CD14-positive monocyte (primary cell): Measurements from ENCODE around the gene RERE. TPM values are rescaled to one million over a fixed set of nuclear protein-coding genes. Genes with fewer than 3 reads are reported as not detected.

ENCODE experiments used
- DNase-seq, 3 donors: peaks; one replicate each; pipeline ENCODE4 v3.0.0-alpha.2; 2011 to 2022
- H2AFZ ChIP-seq: 2 replicates; pipeline ENCODE4 v1.6.0; 2012; ENCODE audit warnings: mild to moderate bottlenecking, low read depth, low read length, inconsistent platforms; ENCODE audit not compliant: insufficient read depth, poor library complexity, severe bottlenecking
- H3K27ac ChIP-seq, 2 donors: 1 replicate in 1 of 2; 2 replicates in 1 of 2; pipeline ENCODE4 v1.5.1; 2012 to 2013; ENCODE audit warnings: low read length in 2 of 2, control low read depth in 1 of 2, inconsistent platforms in 1 of 2, low read depth in 1 of 2, mild to moderate bottlenecking in 1 of 2
- H3K27me3 ChIP-seq, 2 donors: one replicate each; pipeline versions ENCODE4 v1.6.0 to v1.6.1; 2011 to 2013; ENCODE audit warnings: low read length in 2 of 2; ENCODE audit not compliant: control insufficient read depth in 2 of 2, insufficient read depth in 2 of 2
- H3K36me3 ChIP-seq, 2 donors: replicated peaks in 1 of 2; 1 replicate in 1 of 2; 2 replicates in 1 of 2; pipeline versions ENCODE4 v1.5.1 to v1.6.1; 2012 to 2013; ENCODE audit warnings: low read length in 2 of 2, control low read depth in 1 of 2, inconsistent platforms in 1 of 2, mild to moderate bottlenecking in 1 of 2; ENCODE audit not compliant: insufficient read depth in 2 of 2, control insufficient read depth in 1 of 2
- H3K4me1 ChIP-seq, 2 donors: 1 replicate in 1 of 2; 2 replicates in 1 of 2; pipeline versions ENCODE4 v1.5.1 to v1.6.1; 2012 to 2013; ENCODE audit warnings: low read length in 2 of 2, control low read depth in 1 of 2, inconsistent platforms in 1 of 2, mild to moderate bottlenecking in 1 of 2, moderate library complexity in 1 of 2; ENCODE audit not compliant: insufficient read depth in 2 of 2, control insufficient read depth in 1 of 2
- H3K4me2 ChIP-seq: replicated peaks from 2 replicates; pipeline ENCODE3; 2012; ENCODE audit warnings: low read length, moderate library complexity, mild to moderate bottlenecking; ENCODE audit not compliant: poor library complexity, severe bottlenecking; ENCODE audit errors: extremely low read depth
- H3K4me3 ChIP-seq, 3 experiments: fragments of 200-600 bp in 1 of 3; sonication (generic) in 1 of 3; replicated peaks in 1 of 3; 1 replicate in 2 of 3; 2 replicates in 1 of 3; pipeline ENCODE4 v1.5.1; 2011 to 2013; ENCODE audit warnings: low read length in 3 of 3, mild to moderate bottlenecking in 3 of 3, control low read depth in 2 of 3, low read depth in 2 of 3, inconsistent platforms in 1 of 3, moderate library complexity in 1 of 3
- H3K79me2 ChIP-seq: 2 replicates; pipeline ENCODE4 v1.6.0; 2012; ENCODE audit warnings: mild to moderate bottlenecking, control low read depth, inconsistent platforms, low read length, moderate library complexity; ENCODE audit not compliant: insufficient read depth
- H3K9ac ChIP-seq: 2 replicates; pipeline ENCODE4 v1.6.0; 2017; ENCODE audit warnings: low read length, mild to moderate bottlenecking; ENCODE audit not compliant: insufficient read depth, poor library complexity, severe bottlenecking
- H3K9me3 ChIP-seq, 2 donors: replicated peaks in 1 of 2; 1 replicate in 1 of 2; 2 replicates in 1 of 2; pipeline versions ENCODE4 v1.5.1 to v1.6.1; 2012 to 2013; ENCODE audit warnings: low read length in 2 of 2, control low read depth in 1 of 2; ENCODE audit not compliant: control insufficient read depth in 1 of 2, insufficient read depth in 1 of 2
- H4K20me1 ChIP-seq: 2 replicates; pipeline ENCODE4 v1.6.0; 2012; ENCODE audit warnings: mild to moderate bottlenecking, low read length, control low read depth, moderate library complexity; ENCODE audit not compliant: insufficient read depth
- H3K27ac Mint-ChIP-seq, 7 donors: one replicate each; pipeline ENCODE4 v1.8.0; 2020; ENCODE audit warnings: mild to moderate bottlenecking in 7 of 7, mixed read lengths in 7 of 7, moderate library complexity in 6 of 7, inconsistent platforms in 2 of 7
- H3K27me3 Mint-ChIP-seq, 3 donors: one replicate each; pipeline ENCODE4 v1.8.0; 2021 to 2022; ENCODE audit warnings: low read depth in 3 of 3, mild to moderate bottlenecking in 3 of 3, mixed read lengths in 3 of 3, moderate library complexity in 3 of 3, inconsistent platforms in 1 of 3
- H3K36me3 Mint-ChIP-seq, 2 donors: one replicate each; pipeline ENCODE4 v1.8.0; 2020; ENCODE audit warnings: mixed read lengths in 2 of 2, inconsistent platforms in 1 of 2, mild to moderate bottlenecking in 1 of 2
- H3K4me1 Mint-ChIP-seq: one replicate; pipeline ENCODE4 v1.8.0; 2020; ENCODE audit warnings: mild to moderate bottlenecking, mixed read lengths
- H3K4me3 Mint-ChIP-seq, 2 donors: one replicate each; pipeline ENCODE4 v1.8.0; 2020; ENCODE audit warnings: mild to moderate bottlenecking in 2 of 2, mixed read lengths in 2 of 2, moderate library complexity in 1 of 2
- H3K9me3 Mint-ChIP-seq, 7 donors: one replicate each; pipeline ENCODE4 v1.8.0; 2020 to 2022; ENCODE audit warnings: mixed read lengths in 7 of 7, mild to moderate bottlenecking in 6 of 7, moderate library complexity in 6 of 7, inconsistent platforms in 2 of 7
- CTCF ChIP-seq: fragments of 200-600 bp; IDR thresholded peaks from one replicate; pipeline ENCODE4 v1.8.0; 2022; ENCODE audit warnings: antibody characterized with exemption, mild to moderate bottlenecking
- WGBS: methylation state at CpG from one replicate; pipeline ENCODE4 v1.1.5; 2013; ENCODE audit warnings: missing lambda C conversion rate; ENCODE audit not compliant: insufficient coverage; 5-methylcytosine and 5-hydroxymethylcytosine counted together
- intact Hi-C, 2 donors: fragments of 100-400 bp; cut with micrococcal nuclease; formaldehyde crosslinking; loops; one replicate each; pipeline versions ENCODE4 v1.15.0 to v1.15.1; 2023
- polyA plus RNA-seq, 3 donors: library from polyadenylated mRNA; depleted of rRNA in 1 of 3; unstranded in 2 of 3; stranded (reverse) in 1 of 3; fragments of 300-500 nt in 2 of 3; fragments of >200 nt in 1 of 3; fragmentation: Illumina TruSeq in 2 of 3; gene quantifications; 1 replicate in 2 of 3; 2 replicates in 1 of 3; pipeline ENCODE4 v1.2.3, GENCODE V29; 2012 to 2021

RERE gene
- polyA plus RNA-seq, 3 donors = 1.2 to 19.4 (median 3.8) TPM

- Mint-ChIP-seq H3K4me3 (no peak overlapping the region), H3K27ac (no peak overlapping the region), H3K36me3 (no peaks in the 10 kb centered on the region), H3K9me3 (peaks cover 0 to 9% (median 5%) of the 10 kb centered on the region in 7 donors), H3K27me3 (peaks cover 25 to 41% (median 32%) of the 10 kb centered on the region in 3 donors), H3K4me1 (peaks cover 12% of the 10 kb centered on the region)
- Histone ChIP-seq H3K9me3 (no peaks in the 10 kb centered on the region), H3K4me2 (no peak overlapping the region), H3K36me3 (no peaks in the 10 kb centered on the region), H3K27ac (no peak overlapping the region), H3K4me3 (no peak overlapping the region), H2AFZ (no peak overlapping the region), H3K4me1 (peaks cover under 1% of the 10 kb centered on the region in 2 donors), H3K27me3 (peaks cover under 1 to 35% of the 10 kb centered on the region in 2 donors), H4K20me1 (no peaks in the 10 kb centered on the region), H3K79me2 (no peaks in the 10 kb centered on the region), H3K9ac (no peak overlapping the region)
- TF ChIP-seq CTCF = no peak
- intact Hi-C loops = loop anchor here in 1 of 2 donors (10.0 kb wide), 1 partner anchor 288 kb away; the partner anchor contains the start of gene ERRFI1
- no peak for DNase-seq
- 90% methylated on average over 14 of the region's 17 CpGs for WGBS
Measured at GRCh38 chr1:8312235-8313218, 504.9 kb downstream of the RERE start.

GRCh38 chr1:8311068-8311718 lies 506.2 kb downstream of the RERE start:
- no peak for DNase-seq
- H3K79me2 ChIP-seq = no peaks in the 10 kb centered on the region
- peaks cover 0 to 21% of the 10 kb centered on the region in 2 donors for H3K27me3 ChIP-seq
- H2AFZ ChIP-seq = no peak overlapping the region
- Mint-ChIP-seq H3K27ac (no peak overlapping the region), H3K36me3 (no peaks in the 10 kb centered on the region), H3K9me3 (peaks cover 0 to 9% (median 5%) of the 10 kb centered on the region in 7 donors), H3K4me1 (peaks cover 11% of the 10 kb centered on the region), H3K4me3 (no peak overlapping the region), H3K27me3 (peaks cover 13 to 29% (median 21%) of the 10 kb centered on the region in 3 donors)
- no peaks in the 10 kb centered on the region for H3K9me3 ChIP-seq
- WGBS = 50% methylated on average over 1 of the region's 1 CpG
- no peak overlapping the region for H3K4me2 ChIP-seq
- H3K4me3 ChIP-seq = no peak overlapping the region
- no peaks in the 10 kb centered on the region for H3K4me1 ChIP-seq
- no peak overlapping the region for H3K27ac ChIP-seq
- no peak overlapping the region for H3K9ac ChIP-seq
- TF ChIP-seq CTCF = no peak
- H4K20me1 ChIP-seq = no peaks in the 10 kb centered on the region
- intact Hi-C loops = loop anchor here in 1 of 2 donors (10.0 kb wide), 1 partner anchor 286 kb away; the partner anchor contains the start of gene ERRFI1
- no peaks in the 10 kb centered on the region for H3K36me3 ChIP-seq
